ENCODE results near the gene TMEM171. TPM values are rescaled to one million over a fixed set of nuclear protein-coding genes. Genes with fewer than 3 reads are reported as not detected.

Gene TMEM171
- total RNA-seq, 2 donors from 2014 or later, result not detected

GRCh38 chr5:73126381-73126780 lies 6.0 kb downstream of the TMEM171 start:
- Histone ChIP-seq H3K27ac (no peak overlapping the region), H3K36me3 (no peaks in the 10 kb centered on the region), H3K9me3 (no peaks in the 10 kb centered on the region), H3K4me3 (no peak overlapping the region), H3K4me1 (replicated peaks) (no peaks in the 10 kb centered on the region), H3K27me3 (replicated peaks; ENCODE audit: insufficient read depth) (no peaks in the 10 kb centered on the region)
- 74% methylated on average over 4 of the region's 4 CpGs for WGBS
- TF ChIP-seq POLR2A (IDR thresholded peaks at IDR 0.05) (no peak), CTCF (IDR thresholded peaks at IDR 0.05) (no peak), POLR2AphosphoS5 (IDR thresholded peaks at IDR 0.05) (no peak)
- intact Hi-C loops (cut with DNase I), result no loop called here
- DNase-seq (ENCODE audit: low spot score), result no peak

GRCh38 chr5:73126957-73127356 lies 6.6 kb downstream of the TMEM171 start:
- Histone ChIP-seq H3K27me3 (replicated peaks; ENCODE audit: insufficient read depth) (no peaks in the 10 kb centered on the region), H3K9me3 (no peaks in the 10 kb centered on the region), H3K36me3 (no peaks in the 10 kb centered on the region), H3K27ac (no peak overlapping the region), H3K4me1 (replicated peaks) (no peaks in the 10 kb centered on the region), H3K4me3 (no peak overlapping the region)
- TF ChIP-seq POLR2AphosphoS5 (IDR thresholded peaks at IDR 0.05) (no peak), POLR2A (IDR thresholded peaks at IDR 0.05) (no peak), CTCF (IDR thresholded peaks at IDR 0.05) (no peak)
- no peak for DNase-seq (ENCODE audit: low spot score)
- 85% methylated on average over 1 of the region's 1 CpG for WGBS
- intact Hi-C loops (cut with DNase I), result no loop called here

GRCh38 chr5:73129143-73129542 lies 8.8 kb downstream of the TMEM171 start:
- H3K27me3 ChIP-seq (replicated peaks; ENCODE audit: insufficient read depth), result no peaks in the 10 kb centered on the region
- H3K4me1 ChIP-seq (replicated peaks), result no peaks in the 10 kb centered on the region
- no peak for TF ChIP-seq POLR2AphosphoS5 (IDR thresholded peaks at IDR 0.05)
- TF ChIP-seq POLR2A (IDR thresholded peaks at IDR 0.05), result no peak
- TF ChIP-seq CTCF (IDR thresholded peaks at IDR 0.05), result no peak
- no peaks in the 10 kb centered on the region for H3K36me3 ChIP-seq
- intact Hi-C loops (cut with DNase I), result no loop called here
- 88% methylated on average over 5 of the region's 5 CpGs for WGBS
- no peak for DNase-seq (ENCODE audit: low spot score)
- no peaks in the 10 kb centered on the region for H3K9me3 ChIP-seq
- H3K27ac ChIP-seq, result no peak overlapping the region
- H3K4me3 ChIP-seq, result no peak overlapping the region

GRCh38 chr5:73130811-73131210 lies 10.4 kb downstream of the TMEM171 start:
- DNase-seq (ENCODE audit: low spot score), result no peak
- H3K27ac ChIP-seq, result no peak overlapping the region
- no peaks in the 10 kb centered on the region for H3K36me3 ChIP-seq
- no peaks in the 10 kb centered on the region for H3K9me3 ChIP-seq
- H3K27me3 ChIP-seq (replicated peaks; ENCODE audit: insufficient read depth), result no peaks in the 10 kb centered on the region
- H3K4me3 ChIP-seq, result no peak overlapping the region
- TF ChIP-seq POLR2A (IDR thresholded peaks at IDR 0.05), result no peak
- TF ChIP-seq POLR2AphosphoS5 (IDR thresholded peaks at IDR 0.05), result no peak
- TF ChIP-seq CTCF (IDR thresholded peaks at IDR 0.05), result no peak
- intact Hi-C loops (cut with DNase I), result no loop called here
- H3K4me1 ChIP-seq (replicated peaks), result no peaks in the 10 kb centered on the region
- WGBS, result 66% methylated on average over 1 of the region's 1 CpG

- H3K27me3 ChIP-seq (replicated peaks; ENCODE audit: insufficient read depth), result peaks cover 7% of the 10 kb centered on the region
- no peaks in the 10 kb centered on the region for H3K36me3 ChIP-seq
- intact Hi-C loops (cut with DNase I), result no loop called here
- no peaks in the 10 kb centered on the region for H3K9me3 ChIP-seq
- no peak overlapping the region for H3K27ac ChIP-seq
- WGBS, result 84% methylated on average over 3 of the region's 3 CpGs
- no peaks in the 10 kb centered on the region for H3K4me1 ChIP-seq (replicated peaks)
- TF ChIP-seq POLR2AphosphoS5 (IDR thresholded peaks at IDR 0.05) (no peak), POLR2A (IDR thresholded peaks at IDR 0.05) (no peak), CTCF (IDR thresholded peaks at IDR 0.05) (no peak)
- no peak for DNase-seq (ENCODE audit: low spot score)
- no peak overlapping the region for H3K4me3 ChIP-seq
These were observed 11.5 kb downstream of the TMEM171 start for GRCh38 chr5:73131711-73132425.
